ENCODE data around the gene ASPDH. TPM values are rescaled to one million over a fixed set of nuclear protein-coding genes. Genes with fewer than 3 reads are reported as not detected.
A peak's percentile ranks its signal among the peaks of the same experiment; 100 is the strongest.

The ASPDH gene
- total RNA-seq, 1 donor from 2014 or later, result not detected

DNA sequence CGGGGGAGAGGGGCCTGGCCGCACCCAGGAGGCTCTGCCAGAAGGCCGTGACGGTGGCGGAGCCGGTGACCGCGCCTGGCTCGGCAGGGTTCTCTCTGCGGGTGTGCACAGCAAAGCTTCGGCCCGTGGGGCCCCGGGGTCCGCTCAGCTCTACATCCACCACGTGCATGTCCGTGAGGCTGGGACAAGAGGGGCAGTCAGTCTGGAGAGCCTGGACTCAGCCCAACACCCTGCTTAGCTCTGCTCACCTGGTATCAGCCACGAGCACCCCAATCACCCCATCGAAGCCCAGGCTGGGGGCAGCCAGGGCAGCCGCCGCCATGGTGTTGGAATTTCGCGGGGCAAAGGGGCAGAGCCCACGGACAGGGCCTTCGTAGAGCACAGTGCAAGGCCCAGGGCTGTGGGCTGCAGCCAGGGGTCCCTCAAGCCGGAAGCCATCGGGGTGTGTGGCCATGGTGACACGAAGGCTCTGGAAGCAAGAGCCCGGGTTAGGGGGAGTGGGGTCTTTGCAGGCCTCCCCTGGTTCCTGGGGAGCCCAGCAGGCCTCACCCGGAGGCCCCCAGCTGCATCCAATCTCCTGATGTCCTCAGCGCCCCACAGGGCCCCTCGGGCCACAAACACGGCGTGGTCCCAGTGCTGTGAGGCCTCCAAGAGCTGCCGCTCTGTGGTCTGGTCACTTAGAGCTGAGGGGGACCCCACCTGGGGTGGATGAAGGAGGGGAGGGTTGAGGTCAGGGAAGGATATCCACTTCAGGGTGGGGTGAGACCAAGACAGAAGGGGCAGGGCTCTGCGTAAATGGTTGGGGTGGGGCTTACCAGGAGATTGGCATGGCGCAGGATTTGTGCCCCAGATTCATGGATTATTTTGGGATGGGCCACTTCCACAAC is 1.4 kb downstream of the ASPDH start:
- DNase-seq (ENCODE audit: low spot score), result no peak
- Mint-ChIP-seq H3K27ac (ENCODE audit: unreplicated experiment) (no peak overlapping the region), H3K4me1 (ENCODE audit: unreplicated experiment) (no peaks in the 10 kb centered on the region), H3K9me3 (ENCODE audit: unreplicated experiment) (peaks cover 19% of the 10 kb centered on the region), H3K4me3 (ENCODE audit: unreplicated experiment) (no peak overlapping the region), H3K36me3 (ENCODE audit: low read depth, unreplicated experiment) (peaks cover 10% of the 10 kb centered on the region), H3K27me3 (ENCODE audit: unreplicated experiment) (peaks cover 28% of the 10 kb centered on the region)
- TF ChIP-seq, protein P1, sequence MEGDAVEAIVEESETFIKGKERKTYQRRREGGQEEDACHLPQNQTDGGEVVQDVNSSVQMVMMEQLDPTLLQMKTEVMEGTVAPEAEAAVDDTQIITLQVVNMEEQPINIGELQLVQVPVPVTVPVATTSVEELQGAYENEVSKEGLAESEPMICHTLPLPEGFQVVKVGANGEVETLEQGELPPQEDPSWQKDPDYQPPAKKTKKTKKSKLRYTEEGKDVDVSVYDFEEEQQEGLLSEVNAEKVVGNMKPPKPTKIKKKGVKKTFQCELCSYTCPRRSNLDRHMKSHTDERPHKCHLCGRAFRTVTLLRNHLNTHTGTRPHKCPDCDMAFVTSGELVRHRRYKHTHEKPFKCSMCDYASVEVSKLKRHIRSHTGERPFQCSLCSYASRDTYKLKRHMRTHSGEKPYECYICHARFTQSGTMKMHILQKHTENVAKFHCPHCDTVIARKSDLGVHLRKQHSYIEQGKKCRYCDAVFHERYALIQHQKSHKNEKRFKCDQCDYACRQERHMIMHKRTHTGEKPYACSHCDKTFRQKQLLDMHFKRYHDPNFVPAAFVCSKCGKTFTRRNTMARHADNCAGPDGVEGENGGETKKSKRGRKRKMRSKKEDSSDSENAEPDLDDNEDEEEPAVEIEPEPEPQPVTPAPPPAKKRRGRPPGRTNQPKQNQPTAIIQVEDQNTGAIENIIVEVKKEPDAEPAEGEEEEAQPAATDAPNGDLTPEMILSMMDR (IDR thresholded peaks at IDR 0.05; ENCODE audit: unreplicated experiment), result no peak

DNA sequence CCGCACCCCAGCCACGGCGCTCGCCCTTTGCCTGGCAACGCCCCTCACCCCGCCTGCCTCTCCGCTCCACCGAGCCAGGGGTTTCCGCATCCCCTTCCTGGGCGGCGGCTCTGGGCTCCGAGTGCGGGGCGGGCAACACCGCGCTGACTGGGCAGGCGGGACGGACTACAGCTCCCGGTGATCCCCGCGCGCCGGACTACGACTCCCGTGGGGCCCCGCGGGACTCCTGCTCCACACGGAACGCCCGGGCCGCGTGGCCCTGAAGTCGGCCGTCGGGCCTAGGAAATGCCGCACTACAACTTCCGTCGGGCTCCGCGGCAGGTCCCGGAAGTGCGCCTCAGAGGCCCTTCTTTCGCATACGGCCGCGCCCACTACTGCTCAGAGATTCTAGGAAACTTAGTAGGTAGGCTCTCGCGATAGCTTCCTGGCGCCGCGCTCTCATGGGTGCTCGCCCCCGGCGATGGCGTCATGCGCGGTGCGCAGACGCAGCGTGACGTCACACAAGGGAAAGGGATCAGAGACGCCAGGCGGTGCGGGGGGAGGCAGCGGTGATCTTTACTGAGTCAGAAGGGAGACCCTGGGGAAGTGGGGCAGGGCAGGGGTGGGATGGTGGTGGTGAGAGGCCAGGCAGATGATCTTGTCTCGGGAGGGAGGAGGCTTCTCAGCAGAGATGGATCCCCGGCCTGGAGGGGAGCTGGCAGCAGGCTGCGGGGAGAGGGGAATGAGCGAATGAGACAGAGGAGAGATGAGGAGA is 2.5 kb downstream of the ASPDH start, which contains the start of gene JOSD2:
Gene JOSD2, minus strand, starts transcription at position 123 of the 754 bp plus-strand sequence. CDS start 760 bp downstream, outside the sequence.
- Mint-ChIP-seq H3K4me3 (ENCODE audit: unreplicated experiment) (peak within 1 kb of the TSS; percentile 70), H3K36me3 (ENCODE audit: low read depth, unreplicated experiment) (peaks cover 17% of the 10 kb centered on the region), H3K27me3 (ENCODE audit: unreplicated experiment) (peaks cover 32% of the 10 kb centered on the region)

DNA sequence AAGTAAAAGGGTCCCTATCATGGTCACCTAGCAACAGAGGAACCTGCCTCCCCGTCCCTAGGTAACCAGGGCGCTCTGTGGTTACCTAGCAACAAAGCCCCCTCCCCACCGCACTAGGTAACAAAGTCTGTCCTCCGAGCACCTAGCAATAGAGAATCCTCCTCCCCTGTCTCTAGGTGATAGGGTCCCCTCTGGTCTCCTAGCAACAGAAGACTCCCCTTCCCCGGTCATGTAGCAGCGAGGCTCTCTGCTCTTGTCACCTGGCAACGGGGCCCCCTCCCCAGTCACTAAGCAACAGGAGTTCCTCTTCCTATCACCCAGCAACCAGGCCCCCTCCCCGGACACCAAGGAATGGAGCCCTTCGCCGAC is 3.0 kb downstream of the ASPDH start:
- H3K9me3 Mint-ChIP-seq (ENCODE audit: unreplicated experiment), result peaks cover 19% of the 10 kb centered on the region
- H3K4me3 Mint-ChIP-seq (ENCODE audit: unreplicated experiment), result no peak overlapping the region
- no peak for DNase-seq (ENCODE audit: low spot score)
- no peaks in the 10 kb centered on the region for H3K4me1 Mint-ChIP-seq (ENCODE audit: unreplicated experiment)
- peaks cover 17% of the 10 kb centered on the region for H3K36me3 Mint-ChIP-seq (ENCODE audit: low read depth, unreplicated experiment)
- H3K27ac Mint-ChIP-seq (ENCODE audit: unreplicated experiment), result no peak overlapping the region
- TF ChIP-seq, protein P1 (IDR thresholded peaks at IDR 0.05; ENCODE audit: unreplicated experiment), result no peak
- peaks cover 27% of the 10 kb centered on the region for H3K27me3 Mint-ChIP-seq (ENCODE audit: unreplicated experiment)

More for the DNA sequence above, 2.5 kb downstream of the ASPDH start, which contains the start of gene JOSD2:
- peaks cover 19% of the 10 kb centered on the region for H3K9me3 Mint-ChIP-seq (ENCODE audit: unreplicated experiment)
- TF ChIP-seq, protein P1 (IDR thresholded peaks at IDR 0.05; ENCODE audit: unreplicated experiment), result no peak
- H3K4me1 Mint-ChIP-seq (ENCODE audit: unreplicated experiment), result no peaks in the 10 kb centered on the region
- DNase-seq (ENCODE audit: low spot score), result no peak
- peak within 1 kb of the TSS; percentile 67 for H3K27ac Mint-ChIP-seq (ENCODE audit: unreplicated experiment)

DNA sequence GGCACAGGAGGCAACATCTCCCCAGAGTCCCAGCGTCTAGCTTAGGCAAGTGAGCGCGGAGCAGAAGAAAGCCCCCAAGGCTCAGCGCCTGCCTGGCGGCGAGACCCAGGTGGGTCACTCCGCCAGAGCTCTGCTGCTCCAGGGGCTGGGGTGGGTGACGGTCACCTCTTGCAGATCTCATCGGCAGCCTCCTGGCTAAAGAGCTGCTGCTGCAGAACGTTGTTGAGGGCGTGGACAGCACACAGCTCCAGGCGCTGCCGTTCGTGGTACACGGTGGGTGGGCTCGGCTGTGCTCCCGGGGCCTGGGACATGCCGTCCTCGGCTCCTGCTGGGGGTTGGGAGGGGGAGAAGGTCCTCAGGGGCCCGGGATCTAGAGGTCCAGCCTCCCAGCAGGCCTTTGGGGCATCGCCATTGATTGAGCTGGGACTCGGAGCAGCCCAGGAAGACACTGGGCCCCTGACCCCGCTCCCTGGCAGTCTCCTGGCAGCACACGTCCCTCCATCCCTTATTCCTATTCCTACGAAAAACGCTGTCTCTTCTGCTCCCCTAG is 3.5 kb downstream of the ASPDH start:
- TF ChIP-seq, protein P1 (IDR thresholded peaks at IDR 0.05; ENCODE audit: unreplicated experiment), result no peak
- H3K27me3 Mint-ChIP-seq (ENCODE audit: unreplicated experiment), result peaks cover 25% of the 10 kb centered on the region
- peaks cover 19% of the 10 kb centered on the region for H3K9me3 Mint-ChIP-seq (ENCODE audit: unreplicated experiment)
- H3K4me1 Mint-ChIP-seq (ENCODE audit: unreplicated experiment), result no peaks in the 10 kb centered on the region
- no peak for DNase-seq (ENCODE audit: low spot score)
- peaks cover 22% of the 10 kb centered on the region for H3K36me3 Mint-ChIP-seq (ENCODE audit: low read depth, unreplicated experiment)
- H3K27ac Mint-ChIP-seq (ENCODE audit: unreplicated experiment), result no peak overlapping the region
- H3K4me3 Mint-ChIP-seq (ENCODE audit: unreplicated experiment), result no peak overlapping the region
